T-helper 1 cell treated with Interleukin-12 subunit alpha and Interleukin-12 subunit beta and Interleukin-4 antibody, amounts not matched to agents 30 ng/mL and 1 ng/mL, for 36 hours (primary cell): ENCODE results near the gene SPTBN1. TPM values are rescaled to one million over a fixed set of nuclear protein-coding genes. Genes with fewer than 3 reads are reported as not detected.

Experiments used
- intact Hi-C: fragments of 100-400 bp; cut with micrococcal nuclease; formaldehyde crosslinking; loops from one replicate; pipeline ENCODE4 v1.15.1; 2024
- total RNA-seq: library from RNA; stranded (reverse); gene quantifications from 2 replicates; pipeline ENCODE4 v1.2.3, GENCODE V29; 2022

SPTBN1 gene
- total RNA-seq, 1 donor from 2014 or later: 186 TPM

DNA sequence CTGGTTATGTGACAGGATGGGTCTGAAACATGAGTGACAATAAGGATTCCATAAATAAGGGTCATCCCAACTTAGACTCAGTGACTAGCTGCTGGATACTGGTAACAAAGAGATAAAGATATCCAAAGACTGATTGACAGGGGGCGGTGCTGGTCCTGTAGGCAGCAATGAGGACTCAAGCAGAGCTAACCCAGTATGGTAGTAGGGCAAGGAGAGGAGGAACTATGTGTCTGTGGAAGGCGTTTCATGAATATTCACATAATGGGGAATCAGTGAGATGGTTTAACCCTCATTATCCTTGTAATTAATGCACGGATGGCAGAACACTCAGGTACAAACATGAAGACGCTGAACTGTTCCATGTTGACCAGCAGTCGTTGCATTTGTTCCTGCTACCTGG lies 164.8 kb downstream of the SPTBN1 start:
- intact Hi-C loops: no loop called here

DNA sequence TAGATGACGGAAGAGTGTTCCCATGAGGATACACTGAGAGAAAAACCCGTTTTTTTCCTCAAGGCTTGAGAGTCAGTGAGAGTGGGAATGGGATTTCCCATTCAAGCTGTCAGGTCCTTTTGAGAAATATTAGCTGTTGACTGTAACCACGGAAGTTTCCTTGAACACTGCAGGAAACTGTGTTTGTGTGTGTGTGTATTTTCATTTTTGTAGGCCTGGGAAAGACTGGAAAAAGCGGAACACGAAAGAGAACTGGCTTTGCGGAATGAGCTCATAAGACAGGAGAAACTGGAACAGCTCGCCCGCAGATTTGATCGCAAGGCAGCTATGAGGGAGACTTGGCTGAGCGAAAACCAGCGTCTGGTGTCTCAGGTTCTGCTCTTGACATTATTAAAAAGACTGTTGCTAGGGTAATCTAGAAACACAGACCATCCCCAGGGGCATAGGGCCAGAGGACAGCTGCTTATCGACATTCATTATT lies 168.5 kb downstream of the SPTBN1 start:
- intact Hi-C loops: no loop called here

DNA sequence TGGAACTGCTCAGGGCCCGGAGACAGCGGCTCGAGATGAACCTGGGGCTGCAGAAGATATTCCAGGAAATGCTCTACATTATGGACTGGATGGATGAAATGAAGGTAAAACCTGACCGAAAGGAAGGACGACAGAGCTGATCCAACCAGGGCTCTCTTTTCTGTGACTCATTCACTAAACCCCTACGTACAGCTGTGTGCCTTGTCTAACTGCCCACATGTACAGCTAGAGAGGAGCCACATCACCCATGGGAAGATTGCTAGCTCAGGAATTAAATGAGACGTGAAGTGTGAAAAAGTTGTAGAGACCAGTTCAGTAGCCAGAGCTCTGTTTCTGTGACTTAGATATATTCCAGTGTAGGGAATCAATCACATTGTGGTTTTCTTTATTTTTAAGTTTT lies 170.0 kb downstream of the SPTBN1 start:
- intact Hi-C loops: no loop called here

- intact Hi-C loops: no loop called here
These were observed 170.8 kb downstream of the SPTBN1 start for GRCh38 chr2:54626884-54627283.

GRCh38 chr2:54627973-54628372 lies 171.8 kb downstream of the SPTBN1 start:
- intact Hi-C loops: no loop called here

DNA sequence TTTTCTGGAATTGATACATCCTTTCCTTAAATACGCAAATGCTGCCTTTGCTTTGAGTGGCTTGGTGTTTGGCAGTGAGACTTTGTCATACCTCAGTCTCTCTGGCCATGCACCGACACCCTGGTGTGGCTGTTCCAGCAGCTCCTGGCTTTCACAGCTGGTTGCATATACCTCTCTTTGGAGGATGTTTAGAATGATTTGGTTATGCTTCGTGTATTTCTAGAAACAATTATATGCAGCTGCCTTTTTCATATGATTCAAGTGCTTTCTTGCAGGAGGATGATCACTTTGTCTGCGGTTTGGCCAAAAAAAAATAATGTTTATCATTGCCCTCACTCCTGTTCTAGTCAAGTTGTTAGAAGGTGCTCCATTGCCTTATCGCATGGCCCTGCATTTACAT lies 172.3 kb downstream of the SPTBN1 start:
- intact Hi-C loops: no loop called here

DNA sequence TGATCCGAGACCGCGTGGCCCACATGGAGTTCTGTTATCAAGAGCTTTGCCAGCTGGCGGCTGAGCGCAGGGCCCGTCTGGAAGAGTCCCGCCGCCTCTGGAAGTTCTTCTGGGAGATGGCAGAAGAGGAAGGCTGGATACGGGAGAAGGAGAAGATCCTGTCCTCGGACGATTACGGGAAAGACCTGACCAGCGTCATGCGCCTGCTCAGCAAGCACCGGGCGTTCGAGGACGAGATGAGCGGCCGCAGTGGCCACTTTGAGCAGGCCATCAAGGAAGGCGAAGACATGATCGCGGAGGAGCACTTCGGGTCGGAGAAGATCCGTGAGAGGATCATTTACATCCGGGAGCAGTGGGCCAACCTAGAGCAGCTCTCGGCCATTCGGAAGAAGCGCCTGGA lies 172.8 kb downstream of the SPTBN1 start:
- intact Hi-C loops: no loop called here

DNA sequence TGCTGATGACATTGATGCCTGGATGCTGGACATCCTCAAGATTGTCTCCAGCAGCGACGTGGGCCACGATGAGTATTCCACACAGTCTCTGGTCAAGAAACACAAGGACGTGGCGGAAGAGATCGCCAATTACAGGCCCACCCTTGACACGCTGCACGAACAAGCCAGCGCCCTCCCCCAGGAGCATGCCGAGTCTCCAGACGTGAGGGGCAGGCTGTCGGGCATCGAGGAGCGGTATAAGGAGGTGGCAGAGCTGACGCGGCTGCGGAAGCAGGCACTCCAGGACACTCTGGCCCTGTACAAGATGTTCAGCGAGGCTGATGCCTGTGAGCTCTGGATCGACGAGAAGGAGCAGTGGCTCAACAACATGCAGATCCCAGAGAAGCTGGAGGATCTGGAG lies 173.3 kb downstream of the SPTBN1 start:
- intact Hi-C loops: no loop called here

DNA sequence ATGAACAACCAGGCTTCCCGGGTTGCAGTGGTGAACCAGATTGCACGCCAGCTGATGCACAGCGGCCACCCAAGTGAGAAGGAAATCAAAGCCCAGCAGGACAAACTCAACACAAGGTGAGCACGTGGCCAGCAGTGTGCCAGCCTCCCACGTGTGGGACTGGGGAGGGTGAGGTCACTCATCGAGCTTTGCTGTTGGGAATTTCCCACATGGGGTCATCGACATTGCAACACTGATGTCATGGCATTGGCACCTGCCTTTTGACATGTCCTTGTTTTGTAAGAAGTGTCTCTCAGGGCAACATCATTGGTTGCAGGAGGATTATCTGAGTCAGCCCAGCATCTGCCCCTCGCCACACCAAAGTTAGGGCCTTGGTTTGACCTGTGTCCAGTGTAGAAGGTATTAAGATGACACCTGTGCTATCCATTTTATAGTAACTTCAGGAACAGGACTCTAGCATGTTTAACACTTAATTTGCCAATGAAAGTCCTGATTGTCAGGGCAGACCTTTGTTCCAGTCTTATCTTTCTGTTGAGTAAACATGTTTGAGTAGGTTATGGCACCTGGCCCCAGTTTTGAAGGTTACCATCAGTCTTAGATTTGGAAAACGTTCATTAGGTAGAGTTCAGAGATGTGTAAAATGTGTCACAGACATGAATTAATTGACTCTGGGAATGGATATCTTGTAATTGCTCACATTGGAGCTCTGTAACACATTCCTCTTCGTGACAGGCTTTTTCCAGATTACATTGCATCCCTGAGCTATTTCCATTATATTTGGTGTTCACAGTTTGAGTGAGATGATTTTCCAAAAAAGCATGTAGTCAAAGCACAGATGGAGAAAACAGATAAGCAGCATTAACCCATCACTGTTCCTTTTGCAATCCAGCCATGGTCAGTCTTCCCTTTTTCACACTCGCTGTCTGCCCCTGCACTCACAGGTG lies 174.1 kb downstream of the SPTBN1 start:
- intact Hi-C loops: no loop called here

DNA sequence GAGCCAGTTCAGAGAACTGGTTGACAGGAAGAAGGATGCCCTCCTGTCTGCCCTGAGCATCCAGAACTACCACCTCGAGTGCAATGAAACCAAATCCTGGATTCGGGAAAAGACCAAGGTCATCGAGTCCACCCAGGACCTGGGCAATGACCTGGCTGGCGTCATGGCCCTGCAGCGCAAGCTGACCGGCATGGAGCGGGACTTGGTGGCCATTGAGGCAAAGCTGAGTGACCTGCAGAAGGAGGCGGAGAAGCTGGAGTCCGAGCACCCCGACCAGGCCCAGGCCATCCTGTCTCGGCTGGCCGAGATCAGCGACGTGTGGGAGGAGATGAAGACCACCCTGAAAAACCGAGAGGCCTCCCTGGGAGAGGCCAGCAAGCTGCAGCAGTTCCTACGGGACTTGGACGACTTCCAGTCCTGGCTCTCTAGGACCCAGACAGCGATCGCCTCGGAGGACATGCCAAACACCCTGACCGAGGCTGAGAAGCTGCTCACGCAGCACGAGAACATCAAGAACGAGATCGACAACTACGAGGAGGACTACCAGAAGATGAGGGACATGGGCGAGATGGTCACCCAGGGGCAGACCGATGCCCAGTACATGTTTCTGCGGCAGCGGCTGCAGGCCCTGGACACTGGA lies 174.9 kb downstream of the SPTBN1 start:
- intact Hi-C loops: no loop called here

- intact Hi-C loops: no loop called here
These were observed 175.6 kb downstream of the SPTBN1 start for GRCh38 chr2:54631755-54632154.

DNA sequence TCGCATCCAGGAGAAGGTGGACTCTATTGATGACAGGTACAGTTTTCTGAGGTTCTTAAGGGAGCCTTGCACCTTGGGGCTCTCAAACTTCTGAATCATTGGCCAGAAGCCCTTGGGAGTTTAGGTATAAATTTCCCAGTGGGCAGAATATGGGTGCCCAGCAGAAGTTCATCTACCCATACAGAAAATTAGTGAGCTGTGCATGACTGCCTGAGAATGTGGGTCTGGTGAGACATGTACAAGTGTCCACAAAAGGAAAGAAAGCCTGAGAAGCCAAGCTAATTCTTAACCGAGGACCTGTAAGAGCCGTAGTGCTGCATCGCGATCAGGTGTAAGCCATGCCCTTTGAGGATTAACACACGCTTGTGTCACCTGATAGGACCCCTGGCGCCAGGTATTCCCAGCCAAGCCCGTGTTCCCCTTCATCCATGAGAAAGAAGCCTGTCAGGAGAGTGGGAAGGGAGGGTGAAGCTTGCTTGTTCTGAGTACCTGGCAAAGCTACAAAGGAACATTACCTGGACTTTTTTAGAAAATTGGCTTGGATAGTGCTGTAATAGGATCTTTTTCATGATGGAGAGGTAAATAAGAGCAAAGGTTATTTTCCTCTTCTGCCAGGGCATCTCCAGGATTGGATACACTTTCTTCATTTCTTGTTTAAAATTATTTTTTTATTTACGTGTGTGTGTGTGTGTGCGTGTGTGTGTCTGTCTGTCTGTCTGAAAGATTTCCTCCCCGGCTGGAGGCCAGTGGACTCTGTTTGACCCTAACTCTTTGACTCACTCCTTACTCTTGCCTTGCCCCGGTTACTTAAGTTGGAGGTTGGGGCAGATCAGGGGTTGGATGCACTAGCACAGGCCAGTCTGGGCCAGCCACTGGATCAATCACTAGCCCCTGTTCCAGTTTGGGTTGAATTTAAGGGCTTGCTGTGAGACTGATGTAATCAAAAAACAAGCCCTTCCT lies 176.9 kb downstream of the SPTBN1 start:
- intact Hi-C loops: no loop called here

DNA sequence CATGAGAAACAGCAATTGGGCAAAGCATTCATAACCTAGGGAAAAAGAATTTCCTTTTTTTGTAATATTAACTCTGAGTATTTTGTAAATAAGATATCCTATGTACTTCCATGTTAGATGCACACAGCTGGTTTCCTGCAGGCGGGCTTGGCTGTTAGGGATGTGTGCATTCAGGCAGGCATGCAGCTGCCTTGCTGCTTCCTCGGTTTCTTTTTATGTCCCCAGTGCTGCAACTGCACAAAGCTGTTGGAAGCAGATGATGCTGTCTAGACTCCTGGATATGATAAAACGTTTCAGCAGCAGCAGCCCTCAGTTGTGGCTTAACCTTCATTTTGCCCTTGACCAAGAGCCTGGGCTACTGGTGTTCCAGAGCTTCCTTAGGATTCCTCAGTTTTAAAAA lies 177.9 kb downstream of the SPTBN1 start:
- intact Hi-C loops: loop anchor here (1.0 to 2.0 kb wide), 3 partner anchors 15 to 76 kb away; no protein-coding TSS in a partner anchor

DNA sequence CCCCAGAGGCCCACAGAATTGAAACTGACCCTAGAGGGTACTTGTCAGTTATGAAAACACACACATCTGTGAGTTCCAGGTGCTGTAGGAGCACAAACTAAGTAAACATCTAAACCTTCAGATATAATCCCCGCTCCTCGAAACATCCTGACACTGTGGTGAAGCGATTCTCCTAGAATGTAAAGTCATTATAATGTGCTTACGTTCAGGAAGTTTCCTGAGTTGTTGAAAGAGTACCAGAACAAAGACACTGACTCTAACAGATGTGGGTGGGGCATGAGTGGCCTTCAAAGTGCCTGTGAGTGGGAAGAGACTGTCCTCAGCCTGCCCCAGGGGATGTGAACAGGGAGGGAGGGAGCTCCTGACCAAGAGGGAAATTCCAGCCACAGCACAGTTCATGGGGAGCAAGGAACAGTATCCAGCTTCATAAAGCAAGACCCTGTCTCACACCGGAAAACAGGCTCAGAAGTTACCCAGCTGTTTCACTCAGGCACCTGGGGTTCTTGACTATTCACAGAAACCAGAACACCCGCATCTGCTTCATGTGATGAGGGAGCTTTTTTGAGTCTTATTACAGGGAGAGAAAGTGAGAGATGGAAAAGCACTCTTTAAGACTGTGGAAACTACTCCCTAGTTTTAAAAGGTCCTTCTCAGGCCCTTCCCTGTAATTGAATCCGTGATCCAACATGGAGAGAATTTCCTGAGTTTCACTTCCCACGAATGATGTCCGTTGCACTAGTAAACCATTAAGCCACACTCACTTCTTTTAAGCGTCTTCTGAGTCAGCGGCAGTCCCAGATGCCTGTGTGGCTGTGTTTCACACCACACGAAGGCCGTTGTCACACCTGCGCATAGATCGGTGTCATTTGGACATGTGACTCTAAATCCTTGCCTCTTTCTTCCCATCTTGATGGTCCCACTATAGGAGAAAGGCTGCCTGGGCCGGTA lies 178.7 kb downstream of the SPTBN1 start:
- intact Hi-C loops: loop anchor here (1.0 to 2.0 kb wide), 4 partner anchors 16 to 113 kb away; no protein-coding TSS in a partner anchor

GRCh38 chr2:54635554-54636152 lies 179.5 kb downstream of the SPTBN1 start:
- intact Hi-C loops: loop anchor here (1.0 to 2.0 kb wide), 3 partner anchors 17 to 113 kb away; no protein-coding TSS in a partner anchor

GRCh38 chr2:54636415-54637139 lies 180.4 kb downstream of the SPTBN1 start:
- intact Hi-C loops: no loop called here

DNA sequence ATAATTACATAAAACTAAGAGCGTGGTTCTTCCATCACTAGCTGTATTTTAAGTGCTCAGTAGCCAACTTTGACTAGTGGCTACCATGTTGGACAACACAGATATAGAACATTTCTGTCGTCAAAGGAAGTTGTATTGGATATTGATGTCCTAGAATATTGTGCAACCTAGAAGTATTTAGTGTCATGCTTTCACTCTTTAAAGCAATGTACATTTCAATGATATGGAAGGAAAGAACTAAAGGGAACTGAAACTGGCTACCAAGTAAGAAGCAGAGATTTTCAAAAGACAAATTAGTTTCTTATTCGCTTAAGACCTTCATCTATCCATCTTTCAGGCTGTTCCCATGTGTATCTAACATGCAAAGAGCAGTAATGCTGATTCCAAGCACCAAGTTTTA lies 182.0 kb downstream of the SPTBN1 start:
- intact Hi-C loops: no loop called here

GRCh38 chr2:54638774-54639187 lies 182.7 kb downstream of the SPTBN1 start:
- intact Hi-C loops: no loop called here

GRCh38 chr2:54639609-54640008 lies 183.5 kb downstream of the SPTBN1 start:
- intact Hi-C loops: no loop called here
